ENCODE data around the gene NMT2. TPM values are rescaled to one million over a fixed set of nuclear protein-coding genes. Genes with fewer than 3 reads are reported as not detected.

The NMT2 gene
- total and polyA plus RNA-seq, 4 donors: 9.6 to 19.1 (median 17.0) TPM

DNA sequence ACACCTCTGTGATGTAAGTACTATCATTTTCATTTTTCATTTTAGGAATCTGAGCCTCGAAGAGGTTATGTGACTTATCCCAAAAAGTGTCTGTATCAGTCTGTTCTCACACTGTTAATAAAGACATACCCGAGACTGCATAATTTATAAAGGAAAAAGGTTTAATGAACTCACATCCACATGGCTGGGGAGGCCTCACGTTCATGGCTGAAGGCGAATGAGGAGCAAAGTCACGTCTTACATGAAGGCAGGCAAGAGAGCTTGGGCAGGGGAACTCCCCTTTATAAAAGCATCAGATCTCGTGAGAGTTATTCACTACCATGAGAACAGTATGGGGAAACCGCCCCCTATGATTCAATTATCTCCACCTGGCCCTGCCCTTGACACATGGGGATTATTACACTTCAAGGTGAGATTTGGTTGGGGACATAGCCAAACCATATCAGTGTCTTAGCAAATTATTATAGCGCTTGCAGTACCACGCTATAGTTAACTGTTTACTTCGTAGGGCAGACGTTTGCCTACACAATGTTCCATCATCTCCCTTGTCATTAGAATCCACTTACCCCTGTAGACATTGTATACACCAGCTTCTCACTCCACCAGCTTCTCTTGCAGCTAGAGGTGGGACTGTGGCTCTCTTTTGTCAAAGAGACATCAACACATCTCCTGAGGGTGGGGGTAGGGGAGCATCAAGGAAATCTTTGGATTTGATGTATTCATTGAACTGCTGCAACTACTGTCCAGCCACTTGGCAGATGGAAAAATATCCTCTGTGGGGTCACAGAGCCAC is 15.4 kb upstream of the NMT2 start:
- TF ChIP-seq HNF4A (conservative IDR thresholded peaks at IDR 0.05) (no peak), SP1 (IDR thresholded peaks at IDR 0.05) (no peak), TAF1 (conservative IDR thresholded peaks at IDR 0.05) (no peak), GABPA (IDR thresholded peaks at IDR 0.05 in 1 of 2, conservative IDR thresholded peaks at IDR 0.05 in 1 of 2) (no peak), NR2F2 (IDR thresholded peaks at IDR 0.05) (no peak), JUND (IDR thresholded peaks at IDR 0.05) (no peak), FOXA2 (IDR thresholded peaks at IDR 0.05) (no peak), FOXA1 (IDR thresholded peaks at IDR 0.05) (no peak), RXRA (IDR thresholded peaks at IDR 0.05) (no peak), RAD21 (IDR thresholded peaks at IDR 0.05) (no peak), EGR1 (IDR thresholded peaks at IDR 0.05; ENCODE audit: low read depth in 2 of 2) (no peak)
- H3K36me3 ChIP-seq (ENCODE audit: control insufficient read depth in 4 of 4, insufficient read depth in 3 of 4, low read depth in 1 of 4, low read length in 3 of 4): no peaks in the 10 kb centered on the region
- no peak overlapping the region for H3K27ac ChIP-seq (ENCODE audit: low read depth in 1 of 2, low read length in 2 of 2)
- H3K9ac ChIP-seq (ENCODE audit: low read depth in 1 of 2, low read length in 2 of 2): no peak overlapping the region
- no peaks in the 10 kb centered on the region for H3K27me3 ChIP-seq (ENCODE audit: control insufficient read depth in 4 of 4, insufficient read depth in 4 of 4, low read length in 3 of 4)
- H3K4me3 ChIP-seq (ENCODE audit: low read depth in 1 of 3, low read length in 3 of 3): no peak overlapping the region
- H3K4me1 ChIP-seq (ENCODE audit: control insufficient read depth in 4 of 4, insufficient read depth in 4 of 4, low read length in 3 of 4): no peaks in the 10 kb centered on the region
- 92% methylated on average over 11 of the region's 11 CpGs for WGBS
- DNase-seq (ENCODE audit: low spot score): no peak
- no peaks in the 10 kb centered on the region for H3K9me3 ChIP-seq (ENCODE audit: control insufficient read depth in 4 of 4, low read length in 3 of 4)

DNA sequence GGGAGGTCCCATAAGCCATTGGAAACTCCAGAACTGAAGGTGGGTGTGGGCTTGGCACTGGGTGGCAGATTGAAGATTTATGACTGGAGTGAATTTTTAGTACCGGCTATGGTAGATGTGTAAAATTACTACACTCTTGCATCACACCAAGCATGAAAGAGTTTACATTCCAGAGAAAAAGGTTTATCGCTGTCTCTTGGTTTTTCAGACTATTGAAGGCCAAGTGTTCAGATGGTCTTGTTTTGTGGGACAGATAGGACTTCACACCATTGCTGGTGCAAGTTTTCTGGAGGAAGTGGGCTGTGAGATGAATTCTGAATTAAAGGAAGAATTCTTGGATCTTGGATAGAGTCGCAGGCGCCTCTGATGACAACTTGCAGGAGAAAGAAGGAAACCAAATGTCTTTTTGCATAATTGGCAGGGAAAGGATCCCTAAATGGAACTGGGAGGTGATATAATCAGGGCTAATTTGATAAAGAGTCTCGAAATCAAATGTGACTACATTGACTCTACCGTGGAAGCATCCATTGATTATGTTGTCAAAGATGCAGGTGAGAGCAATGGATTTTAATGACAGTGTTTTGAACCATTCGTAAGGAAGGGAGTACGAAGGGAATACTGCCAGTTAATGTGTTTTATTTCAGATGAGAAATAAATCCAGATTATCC is 14.2 kb upstream of the NMT2 start:
- 88% methylated on average over 8 of the region's 8 CpGs for WGBS
- TF ChIP-seq EGR1 (IDR thresholded peaks at IDR 0.05; ENCODE audit: low read depth in 2 of 2) (no peak), HNF4A (conservative IDR thresholded peaks at IDR 0.05) (no peak), TAF1 (conservative IDR thresholded peaks at IDR 0.05) (no peak), GABPA (IDR thresholded peaks at IDR 0.05 in 1 of 2, conservative IDR thresholded peaks at IDR 0.05 in 1 of 2) (no peak), JUND (IDR thresholded peaks at IDR 0.05) (no peak), SP1 (IDR thresholded peaks at IDR 0.05) (no peak), YY1 (IDR thresholded peaks at IDR 0.05) (no peak), HNF4G (IDR thresholded peaks at IDR 0.05) (no peak), NR2F2 (IDR thresholded peaks at IDR 0.05) (no peak), RAD21 (IDR thresholded peaks at IDR 0.05) (no peak), RXRA (IDR thresholded peaks at IDR 0.05) (no peak), FOXA2 (IDR thresholded peaks at IDR 0.05) (no peak), FOXA1 (IDR thresholded peaks at IDR 0.05) (no peak)
- TF ChIP-seq, protein P1, sequence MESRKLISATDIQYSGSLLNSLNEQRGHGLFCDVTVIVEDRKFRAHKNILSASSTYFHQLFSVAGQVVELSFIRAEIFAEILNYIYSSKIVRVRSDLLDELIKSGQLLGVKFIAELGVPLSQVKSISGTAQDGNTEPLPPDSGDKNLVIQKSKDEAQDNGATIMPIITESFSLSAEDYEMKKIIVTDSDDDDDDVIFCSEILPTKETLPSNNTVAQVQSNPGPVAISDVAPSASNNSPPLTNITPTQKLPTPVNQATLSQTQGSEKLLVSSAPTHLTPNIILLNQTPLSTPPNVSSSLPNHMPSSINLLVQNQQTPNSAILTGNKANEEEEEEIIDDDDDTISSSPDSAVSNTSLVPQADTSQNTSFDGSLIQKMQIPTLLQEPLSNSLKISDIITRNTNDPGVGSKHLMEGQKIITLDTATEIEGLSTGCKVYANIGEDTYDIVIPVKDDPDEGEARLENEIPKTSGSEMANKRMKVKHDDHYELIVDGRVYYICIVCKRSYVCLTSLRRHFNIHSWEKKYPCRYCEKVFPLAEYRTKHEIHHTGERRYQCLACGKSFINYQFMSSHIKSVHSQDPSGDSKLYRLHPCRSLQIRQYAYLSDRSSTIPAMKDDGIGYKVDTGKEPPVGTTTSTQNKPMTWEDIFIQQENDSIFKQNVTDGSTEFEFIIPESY (IDR thresholded peaks at IDR 0.05): no peak
- TF ChIP-seq, protein P2, sequence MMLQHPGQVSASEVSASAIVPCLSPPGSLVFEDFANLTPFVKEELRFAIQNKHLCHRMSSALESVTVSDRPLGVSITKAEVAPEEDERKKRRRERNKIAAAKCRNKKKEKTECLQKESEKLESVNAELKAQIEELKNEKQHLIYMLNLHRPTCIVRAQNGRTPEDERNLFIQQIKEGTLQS (IDR thresholded peaks at IDR 0.05): no peak
- TF ChIP-seq, protein P3, sequence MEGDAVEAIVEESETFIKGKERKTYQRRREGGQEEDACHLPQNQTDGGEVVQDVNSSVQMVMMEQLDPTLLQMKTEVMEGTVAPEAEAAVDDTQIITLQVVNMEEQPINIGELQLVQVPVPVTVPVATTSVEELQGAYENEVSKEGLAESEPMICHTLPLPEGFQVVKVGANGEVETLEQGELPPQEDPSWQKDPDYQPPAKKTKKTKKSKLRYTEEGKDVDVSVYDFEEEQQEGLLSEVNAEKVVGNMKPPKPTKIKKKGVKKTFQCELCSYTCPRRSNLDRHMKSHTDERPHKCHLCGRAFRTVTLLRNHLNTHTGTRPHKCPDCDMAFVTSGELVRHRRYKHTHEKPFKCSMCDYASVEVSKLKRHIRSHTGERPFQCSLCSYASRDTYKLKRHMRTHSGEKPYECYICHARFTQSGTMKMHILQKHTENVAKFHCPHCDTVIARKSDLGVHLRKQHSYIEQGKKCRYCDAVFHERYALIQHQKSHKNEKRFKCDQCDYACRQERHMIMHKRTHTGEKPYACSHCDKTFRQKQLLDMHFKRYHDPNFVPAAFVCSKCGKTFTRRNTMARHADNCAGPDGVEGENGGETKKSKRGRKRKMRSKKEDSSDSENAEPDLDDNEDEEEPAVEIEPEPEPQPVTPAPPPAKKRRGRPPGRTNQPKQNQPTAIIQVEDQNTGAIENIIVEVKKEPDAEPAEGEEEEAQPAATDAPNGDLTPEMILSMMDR (IDR thresholded peaks at IDR 0.05; ENCODE audit: low read depth, low read length, missing input control): no peak
- TF ChIP-seq, protein P4, sequence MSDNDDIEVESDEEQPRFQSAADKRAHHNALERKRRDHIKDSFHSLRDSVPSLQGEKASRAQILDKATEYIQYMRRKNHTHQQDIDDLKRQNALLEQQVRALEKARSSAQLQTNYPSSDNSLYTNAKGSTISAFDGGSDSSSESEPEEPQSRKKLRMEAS (IDR thresholded peaks at IDR 0.05): no peak
- TF ChIP-seq, protein P5, sequence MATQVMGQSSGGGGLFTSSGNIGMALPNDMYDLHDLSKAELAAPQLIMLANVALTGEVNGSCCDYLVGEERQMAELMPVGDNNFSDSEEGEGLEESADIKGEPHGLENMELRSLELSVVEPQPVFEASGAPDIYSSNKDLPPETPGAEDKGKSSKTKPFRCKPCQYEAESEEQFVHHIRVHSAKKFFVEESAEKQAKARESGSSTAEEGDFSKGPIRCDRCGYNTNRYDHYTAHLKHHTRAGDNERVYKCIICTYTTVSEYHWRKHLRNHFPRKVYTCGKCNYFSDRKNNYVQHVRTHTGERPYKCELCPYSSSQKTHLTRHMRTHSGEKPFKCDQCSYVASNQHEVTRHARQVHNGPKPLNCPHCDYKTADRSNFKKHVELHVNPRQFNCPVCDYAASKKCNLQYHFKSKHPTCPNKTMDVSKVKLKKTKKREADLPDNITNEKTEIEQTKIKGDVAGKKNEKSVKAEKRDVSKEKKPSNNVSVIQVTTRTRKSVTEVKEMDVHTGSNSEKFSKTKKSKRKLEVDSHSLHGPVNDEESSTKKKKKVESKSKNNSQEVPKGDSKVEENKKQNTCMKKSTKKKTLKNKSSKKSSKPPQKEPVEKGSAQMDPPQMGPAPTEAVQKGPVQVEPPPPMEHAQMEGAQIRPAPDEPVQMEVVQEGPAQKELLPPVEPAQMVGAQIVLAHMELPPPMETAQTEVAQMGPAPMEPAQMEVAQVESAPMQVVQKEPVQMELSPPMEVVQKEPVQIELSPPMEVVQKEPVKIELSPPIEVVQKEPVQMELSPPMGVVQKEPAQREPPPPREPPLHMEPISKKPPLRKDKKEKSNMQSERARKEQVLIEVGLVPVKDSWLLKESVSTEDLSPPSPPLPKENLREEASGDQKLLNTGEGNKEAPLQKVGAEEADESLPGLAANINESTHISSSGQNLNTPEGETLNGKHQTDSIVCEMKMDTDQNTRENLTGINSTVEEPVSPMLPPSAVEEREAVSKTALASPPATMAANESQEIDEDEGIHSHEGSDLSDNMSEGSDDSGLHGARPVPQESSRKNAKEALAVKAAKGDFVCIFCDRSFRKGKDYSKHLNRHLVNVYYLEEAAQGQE (IDR thresholded peaks at IDR 0.05): no peak
- H3K27me3 ChIP-seq (ENCODE audit: control insufficient read depth in 4 of 4, insufficient read depth in 4 of 4, low read length in 3 of 4): no peaks in the 10 kb centered on the region
- peaks cover 0 to 1% (median 0%) of the 10 kb centered on the region in 4 donors for H3K4me1 ChIP-seq (ENCODE audit: control insufficient read depth in 4 of 4, insufficient read depth in 4 of 4, low read length in 3 of 4)
- H3K9ac ChIP-seq (ENCODE audit: low read depth in 1 of 2, low read length in 2 of 2): no peak overlapping the region
- no peak overlapping the region for H3K4me3 ChIP-seq (ENCODE audit: low read depth in 1 of 3, low read length in 3 of 3)
- H3K27ac ChIP-seq (ENCODE audit: low read depth in 1 of 2, low read length in 2 of 2): no peak overlapping the region
- H3K9me3 ChIP-seq (ENCODE audit: control insufficient read depth in 4 of 4, low read length in 3 of 4): no peaks in the 10 kb centered on the region
- no peak for DNase-seq (ENCODE audit: low spot score)
- H3K36me3 ChIP-seq (ENCODE audit: control insufficient read depth in 4 of 4, insufficient read depth in 3 of 4, low read depth in 1 of 4, low read length in 3 of 4): no peaks in the 10 kb centered on the region
